HG03135 (cell line): ENCODE results near the gene TTC34.
"Not testable (repeated sequence)": the region's sequence is repeated elsewhere in the genome, so short reads cannot be mapped to it uniquely, and the experiment has no call there.

ENCODE experiments used
- ATAC-seq: cut with Tn5 transposase; IDR thresholded peaks from one replicate; pipeline ENCODE4 v1.9.1; 2021; ENCODE audit warnings: mild to moderate bottlenecking, moderate library complexity; ENCODE audit not compliant: unreplicated experiment

TTC34 gene

DNA sequence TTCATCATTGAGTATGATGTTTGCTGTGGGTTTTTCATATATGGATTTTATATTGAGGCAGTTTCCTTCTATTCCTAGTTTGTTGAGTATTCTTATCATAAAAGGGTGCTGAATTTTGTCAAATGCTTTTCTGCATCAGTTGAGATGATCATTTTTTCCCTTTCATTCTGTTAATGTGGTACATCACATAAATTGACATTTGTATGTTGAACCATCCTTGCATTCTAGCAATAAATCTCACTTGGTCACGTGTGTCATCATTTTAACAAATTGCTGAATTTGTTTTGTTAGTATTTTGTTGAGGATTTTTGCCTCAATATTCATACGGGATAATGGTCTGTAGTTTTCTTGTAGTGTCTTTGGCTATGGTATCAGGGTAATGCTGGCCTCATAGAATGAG, 19.9 kb downstream of the TTC34 start:
- no peak for ATAC-seq

DNA sequence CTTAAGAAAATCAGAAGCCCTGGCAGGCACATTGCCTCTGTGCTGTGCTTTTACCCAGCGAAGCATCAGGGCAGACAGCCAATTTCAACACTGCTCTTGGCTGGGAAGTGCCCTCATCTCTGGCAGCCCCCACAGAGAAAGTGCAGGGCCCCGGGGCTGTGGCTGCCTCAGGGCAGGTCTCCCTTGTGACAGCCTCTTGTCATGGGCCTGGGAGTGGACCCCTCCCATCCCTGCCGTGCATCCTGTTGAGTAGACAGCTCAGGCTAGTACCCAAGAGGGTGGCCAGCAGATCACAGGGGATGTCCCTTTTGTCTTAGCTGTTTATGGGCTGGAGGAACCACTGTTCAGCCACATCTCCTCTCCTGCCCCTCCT, 23.3 kb downstream of the TTC34 start:
- ATAC-seq: no peak

DNA sequence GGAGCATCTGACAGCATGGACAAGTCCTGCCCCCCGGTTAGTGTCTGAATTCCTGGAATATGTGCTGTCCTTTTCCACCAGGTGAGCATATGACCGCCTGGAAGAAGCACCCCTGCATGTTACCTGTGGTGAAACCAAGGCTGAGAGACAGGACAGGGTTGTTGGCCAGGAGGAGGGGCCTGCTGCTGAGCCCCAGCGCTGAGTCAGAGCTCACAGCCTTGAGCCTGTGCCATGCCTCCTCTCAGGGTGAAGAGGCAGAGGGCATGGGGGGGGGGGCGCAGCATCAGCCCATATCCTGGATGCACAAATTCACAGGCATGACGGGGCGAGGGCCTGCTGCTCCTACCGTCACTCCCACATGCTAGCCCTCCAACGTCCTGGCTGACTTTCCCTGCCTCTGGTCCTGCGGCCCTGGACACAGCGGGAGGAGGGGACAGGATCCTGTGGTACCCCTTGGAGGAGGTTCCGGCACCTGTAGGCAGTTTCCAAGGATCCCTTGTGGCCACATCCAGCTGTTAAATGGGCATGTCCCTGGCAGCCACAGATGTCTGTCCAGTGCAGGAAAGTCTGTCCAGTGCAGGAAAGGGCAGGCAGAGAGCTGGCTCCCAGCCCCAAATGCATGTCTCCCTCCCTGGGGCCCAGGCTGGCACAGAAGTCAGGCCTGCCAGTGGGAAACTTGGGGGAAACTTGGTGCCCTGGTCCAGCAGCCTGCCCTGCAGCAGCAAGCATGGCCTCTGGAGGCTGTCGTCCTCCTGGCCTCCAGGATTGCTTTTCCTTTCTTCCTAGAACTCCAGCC, 23.9 kb downstream of the TTC34 start:
- ATAC-seq: no peak

DNA sequence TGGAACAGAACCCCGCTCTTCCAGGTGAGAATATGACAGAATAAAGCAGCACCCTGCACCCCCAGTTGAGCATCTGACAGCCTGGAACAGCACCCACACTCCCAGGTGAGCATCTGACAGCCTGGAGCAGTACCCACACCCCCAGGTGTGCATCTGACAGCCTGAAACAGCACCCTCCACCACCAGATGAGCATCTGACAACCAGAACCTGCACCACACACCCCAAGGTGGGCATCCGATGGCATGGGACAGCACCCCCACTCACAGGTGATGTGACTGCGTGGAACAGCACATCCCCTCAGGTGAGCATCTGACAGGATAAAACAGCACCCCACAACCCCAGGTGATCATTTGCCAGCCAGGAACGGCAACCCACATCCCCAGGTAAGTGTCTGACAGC, 26.2 kb downstream of the TTC34 start:
- not testable (repeated sequence) for ATAC-seq

DNA sequence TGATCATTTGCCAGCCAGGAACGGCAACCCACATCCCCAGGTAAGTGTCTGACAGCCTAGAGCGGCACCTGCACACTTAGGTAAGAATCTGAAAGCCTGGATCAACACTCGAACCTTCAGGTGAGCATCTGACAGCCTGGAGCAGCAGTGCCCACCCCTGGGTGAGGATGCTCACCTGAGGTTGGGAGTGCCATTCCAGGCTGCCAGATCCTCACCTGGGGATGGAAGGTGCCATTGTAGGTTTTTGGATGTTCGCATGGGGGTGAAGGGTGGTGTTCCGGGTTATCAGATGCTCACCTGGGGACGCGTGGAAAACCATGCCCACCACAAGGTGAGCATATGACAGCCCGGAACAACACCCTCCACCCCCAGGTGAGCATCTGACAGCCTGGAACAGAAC, 33.4 kb downstream of the TTC34 start:
- ATAC-seq: not testable (repeated sequence)

DNA sequence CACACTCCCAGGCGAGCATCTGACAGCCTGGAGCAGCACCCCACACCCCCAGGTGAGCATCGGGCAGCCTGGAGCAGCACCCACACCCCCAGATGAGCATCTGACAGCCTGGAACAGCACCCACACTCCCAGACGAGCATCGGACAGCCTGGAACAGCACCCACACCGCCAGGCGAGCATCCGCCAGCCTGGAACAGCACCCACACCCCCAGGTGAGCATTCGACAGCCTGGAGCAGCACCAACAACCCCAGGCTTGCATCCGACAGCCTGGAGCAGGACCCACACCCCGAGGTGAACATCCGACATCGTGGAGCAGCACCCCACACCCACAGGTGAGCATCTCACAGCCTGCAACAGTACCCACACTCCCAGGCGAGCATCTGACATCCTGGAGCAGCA, 42.1 kb downstream of the TTC34 start:
- ATAC-seq: not testable (repeated sequence)

DNA sequence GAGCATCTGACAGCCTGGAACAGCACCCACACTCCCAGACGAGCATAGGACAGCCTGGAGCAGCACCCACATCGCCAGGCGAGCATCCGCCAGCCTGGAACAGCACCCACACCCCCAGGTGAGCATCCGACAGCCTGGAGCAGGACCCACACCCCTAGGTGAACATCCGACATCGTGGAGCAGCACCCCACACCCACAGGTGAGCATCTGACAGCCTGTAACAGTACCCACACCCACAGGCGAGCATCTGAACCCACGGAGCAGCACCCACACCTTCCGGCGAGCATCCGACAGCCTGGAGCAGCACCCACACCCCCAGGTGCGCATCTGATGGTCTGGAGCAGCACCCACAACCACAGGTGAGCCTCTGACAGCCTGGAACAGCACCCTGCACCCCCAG, 44.0 kb downstream of the TTC34 start:
- not testable (repeated sequence) for ATAC-seq

DNA sequence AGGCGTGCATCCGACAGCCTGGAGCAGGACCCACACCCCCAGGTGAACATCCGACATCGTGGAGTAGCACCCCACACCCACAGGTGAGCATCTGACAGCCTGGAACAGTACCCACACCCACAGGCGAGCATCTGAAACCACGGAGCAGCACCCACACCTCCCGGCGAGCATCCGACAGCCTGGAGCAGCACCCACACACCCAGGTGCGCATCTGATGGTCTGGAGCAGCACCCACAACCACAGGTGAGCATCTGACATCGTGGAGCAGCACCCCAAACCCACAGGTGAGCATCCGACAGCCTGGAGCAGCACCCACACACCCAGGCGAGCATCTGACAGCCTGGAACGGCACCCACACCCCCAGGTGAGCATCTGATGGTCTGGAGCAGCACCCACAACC, 46.1 kb downstream of the TTC34 start:
- not testable (repeated sequence) for ATAC-seq

DNA sequence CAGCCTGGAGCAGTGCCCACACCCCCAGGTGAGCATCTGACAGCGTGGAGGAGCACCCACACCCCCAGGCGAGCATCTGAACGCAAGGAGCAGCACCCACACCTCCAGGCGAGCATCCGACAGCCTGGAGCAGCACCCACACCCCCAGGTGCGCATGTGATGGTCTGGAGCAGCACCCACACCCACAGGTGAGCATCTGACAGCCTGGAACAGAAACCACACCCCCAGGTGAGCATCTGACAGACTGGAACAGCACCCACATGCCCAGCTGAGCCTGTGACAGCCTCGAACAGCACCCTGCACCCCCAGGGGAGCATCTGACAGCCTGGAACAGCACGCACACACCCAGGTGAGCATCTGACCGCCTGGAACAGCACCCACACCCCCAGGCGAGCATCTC, 46.9 kb downstream of the TTC34 start:
- not testable (repeated sequence) for ATAC-seq

DNA sequence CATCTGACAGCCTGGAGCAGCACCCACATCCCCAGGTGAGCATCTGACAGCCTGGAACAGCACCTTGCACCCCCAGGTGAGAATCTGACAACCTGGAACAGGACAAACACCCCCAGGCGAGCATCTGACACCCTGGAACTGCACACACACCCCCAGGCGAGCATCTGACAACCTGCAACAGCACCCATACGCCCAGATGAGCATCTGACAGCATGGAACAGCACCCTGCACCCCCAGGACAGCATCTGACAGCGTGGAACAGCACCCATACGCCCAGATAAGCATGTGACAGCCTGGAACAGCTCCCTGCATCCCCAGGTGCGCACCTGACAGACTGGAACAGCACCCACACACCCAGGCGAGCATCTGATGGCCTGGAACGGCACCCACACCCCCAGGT, 49.0 kb downstream of the TTC34 start:
- not testable (repeated sequence) for ATAC-seq

DNA sequence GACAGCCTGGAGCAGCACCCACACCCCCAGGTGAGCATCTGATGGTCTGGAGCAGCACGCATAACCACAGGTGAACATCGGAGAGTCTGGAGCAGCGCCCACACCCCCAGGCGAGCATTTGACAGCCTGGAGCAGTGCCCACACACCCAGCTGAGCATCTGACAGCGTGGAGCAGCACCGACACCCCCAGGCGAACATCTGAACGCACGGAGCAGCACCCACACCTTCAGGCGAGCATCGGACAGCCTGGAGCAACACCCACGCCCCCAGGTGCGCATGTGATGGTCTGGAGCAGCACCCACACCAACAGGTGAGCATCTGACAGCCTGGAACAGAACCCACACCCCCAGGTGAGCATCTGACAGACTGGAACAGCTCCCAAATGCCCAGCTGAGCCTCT, 49.6 kb downstream of the TTC34 start:
- not testable (repeated sequence) for ATAC-seq

DNA sequence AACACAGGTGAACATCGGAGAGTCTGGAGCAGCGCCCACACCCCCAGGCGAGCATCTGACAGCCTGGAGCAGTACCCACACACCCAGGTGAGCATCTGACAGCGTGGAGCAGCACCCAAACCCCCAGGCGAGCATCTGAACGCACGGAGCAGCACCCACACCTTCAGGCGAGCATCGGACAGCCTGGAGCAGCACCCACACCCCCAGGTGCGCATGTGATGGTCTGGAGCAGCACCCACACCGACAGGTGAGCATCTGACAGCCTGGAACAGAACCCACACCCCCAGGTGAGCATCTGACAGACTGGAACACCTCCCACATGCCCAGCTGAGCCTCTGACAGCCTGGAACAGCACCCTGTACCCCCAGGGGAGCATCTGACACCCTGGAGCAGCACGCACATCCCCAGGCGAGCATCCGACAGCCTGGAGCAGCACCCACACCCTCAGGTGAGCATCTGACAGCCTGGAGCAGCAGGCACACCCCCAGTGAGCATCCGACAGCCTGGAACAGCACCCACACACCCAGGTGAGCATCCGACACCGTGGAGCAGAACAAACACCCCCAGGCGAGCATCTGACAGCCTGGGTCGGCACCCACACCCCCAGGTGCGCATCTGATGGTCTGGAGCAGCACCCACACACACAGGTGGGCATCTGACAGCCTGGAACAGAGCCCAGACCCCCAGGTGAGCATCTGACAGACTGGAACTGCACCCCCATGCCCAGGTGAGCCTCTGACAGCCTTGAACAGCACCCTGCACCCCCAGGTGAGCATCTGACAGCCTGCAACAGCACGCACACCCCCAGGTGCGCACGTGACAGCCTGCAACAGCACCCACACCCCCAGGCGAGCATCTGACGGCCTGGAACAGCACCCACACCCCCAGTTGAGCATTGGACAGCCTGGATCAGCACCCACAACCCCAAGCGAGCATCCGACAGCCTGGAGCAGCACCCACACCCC, 50.4 kb downstream of the TTC34 start:
- ATAC-seq: not testable (repeated sequence)

DNA sequence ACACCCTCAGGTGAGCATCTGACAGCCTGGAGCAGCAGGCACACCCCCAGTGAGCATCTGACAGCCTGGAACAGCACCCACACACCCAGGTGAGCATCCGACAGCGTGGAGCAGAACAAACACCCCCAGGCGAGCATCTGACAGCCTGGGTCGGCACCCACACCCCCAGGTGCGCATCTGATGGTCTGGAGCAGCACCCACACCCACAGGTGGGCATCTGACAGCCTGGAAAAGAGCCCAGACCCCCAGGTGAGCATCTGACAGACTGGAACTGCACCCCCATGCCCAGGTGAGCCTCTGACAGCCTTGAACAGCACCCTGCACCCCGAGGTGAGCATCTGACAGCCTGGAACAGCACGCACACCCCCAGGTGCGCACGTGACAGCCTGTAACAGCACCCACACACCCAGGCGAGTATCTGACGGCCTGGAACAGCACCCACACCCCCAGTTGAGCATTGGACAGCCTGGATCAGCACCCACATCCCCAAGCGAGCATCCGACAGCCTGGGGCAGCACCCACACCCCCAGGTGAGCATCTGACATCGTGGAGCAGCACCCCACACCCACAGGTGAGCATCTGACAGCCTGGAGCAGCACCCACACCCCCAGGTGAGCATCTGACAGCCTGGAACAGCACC, 51.3 kb downstream of the TTC34 start:
- ATAC-seq: not testable (repeated sequence)

DNA sequence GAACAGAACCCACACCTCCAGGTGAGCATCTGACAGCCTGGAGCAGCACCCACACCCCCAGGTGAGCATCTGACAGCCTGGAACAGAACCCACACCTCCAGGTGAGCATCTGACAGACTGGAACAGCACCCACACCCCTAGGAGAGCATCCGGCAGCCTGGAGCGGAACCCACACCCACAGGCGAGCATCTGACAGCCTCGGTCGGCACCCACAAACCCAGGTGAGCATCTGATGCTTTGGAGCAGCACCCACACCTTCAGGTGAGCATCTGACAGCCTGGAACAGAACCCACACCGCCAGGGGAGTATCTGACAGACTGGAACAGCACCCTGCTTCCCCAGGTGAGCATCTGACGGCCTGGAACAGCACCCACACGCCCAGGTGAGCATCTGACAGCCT, 52.9 kb downstream of the TTC34 start:
- not testable (repeated sequence) for ATAC-seq

DNA sequence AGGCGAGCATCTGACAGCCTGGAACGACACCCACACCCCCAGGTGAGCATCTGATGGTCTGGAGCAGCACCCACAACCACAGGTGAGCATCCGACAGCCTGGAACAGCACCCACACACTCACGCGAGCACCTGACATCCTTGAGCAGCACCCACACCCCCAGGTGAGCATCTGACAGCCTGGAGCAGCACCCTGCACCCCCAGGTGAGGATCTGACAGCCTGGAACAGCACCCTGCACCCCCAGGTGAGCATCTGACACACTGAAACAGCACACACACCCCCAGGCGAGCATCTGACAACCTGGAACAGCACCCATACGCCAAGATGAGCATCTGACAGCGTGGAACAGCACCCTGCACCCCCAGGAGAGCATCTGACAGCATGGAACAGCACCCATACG, 106.7 kb downstream of the TTC34 start:
- not testable (repeated sequence) for ATAC-seq

DNA sequence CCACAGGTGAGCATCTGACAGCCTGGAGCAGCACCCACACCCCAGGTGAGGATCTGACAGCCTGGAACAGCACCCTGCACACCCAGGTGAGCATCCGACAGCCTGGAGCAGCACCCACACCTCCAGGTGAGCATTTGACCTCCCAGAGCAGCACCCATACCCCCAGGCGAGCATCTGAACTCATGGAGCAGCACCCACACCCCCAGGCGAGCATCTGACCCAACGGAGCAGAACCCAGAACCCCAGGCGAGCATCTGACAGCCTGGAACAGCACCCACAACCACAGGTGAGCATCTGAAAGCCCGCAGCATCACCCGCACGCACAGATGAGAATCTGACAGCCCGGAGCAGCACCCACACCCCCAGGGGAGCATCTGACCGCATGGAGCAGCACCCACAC, 111.3 kb downstream of the TTC34 start:
- ATAC-seq: not testable (repeated sequence)

DNA sequence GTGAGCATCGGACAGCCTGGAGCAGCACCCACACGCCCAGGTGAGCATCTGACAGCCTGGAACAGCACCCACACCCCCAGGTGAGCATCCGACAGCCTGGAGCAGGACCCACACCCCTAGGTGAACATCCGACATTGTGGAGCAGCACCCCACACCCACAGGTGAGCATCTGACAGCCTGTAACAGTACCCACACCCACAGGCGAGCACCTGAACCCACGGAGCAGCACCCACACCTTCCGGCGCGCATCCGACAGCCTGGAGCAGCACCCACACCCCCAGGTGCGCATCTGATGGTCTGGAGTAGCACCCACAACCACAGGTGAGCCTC, 113.2 kb downstream of the TTC34 start:
- not testable (repeated sequence) for ATAC-seq

DNA sequence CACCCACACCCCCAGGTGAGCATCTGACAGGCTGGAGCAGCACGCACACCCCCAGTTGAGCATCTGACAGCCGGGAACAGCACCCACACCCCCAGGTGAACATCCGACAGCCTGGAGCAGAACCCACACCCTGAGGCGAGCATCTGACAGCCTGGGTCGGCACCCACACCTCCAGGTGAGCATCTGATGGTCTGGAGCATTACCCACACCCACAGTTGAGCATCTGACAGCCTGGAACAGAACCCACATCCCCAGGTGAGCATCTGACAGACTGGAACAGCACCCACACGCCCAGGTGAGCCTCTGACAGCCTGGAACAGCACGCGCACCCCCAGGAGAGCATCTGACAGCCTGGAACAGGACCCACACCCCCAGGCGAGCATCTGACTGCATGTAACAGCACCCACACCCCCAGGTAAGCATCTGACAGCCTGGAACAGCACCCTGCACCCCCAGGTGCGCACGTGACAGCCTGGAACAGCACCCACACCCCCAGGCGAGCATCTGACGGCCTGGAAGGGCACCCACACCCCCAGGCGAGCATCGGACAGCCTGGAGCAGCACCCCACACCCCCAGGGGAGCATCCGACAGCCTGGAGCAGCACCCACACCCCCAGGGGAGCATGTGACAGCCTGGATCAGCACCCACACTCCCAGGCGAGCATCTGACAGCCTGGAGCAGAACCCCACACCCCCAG, 113.7 kb downstream of the TTC34 start:
- ATAC-seq: not testable (repeated sequence)

DNA sequence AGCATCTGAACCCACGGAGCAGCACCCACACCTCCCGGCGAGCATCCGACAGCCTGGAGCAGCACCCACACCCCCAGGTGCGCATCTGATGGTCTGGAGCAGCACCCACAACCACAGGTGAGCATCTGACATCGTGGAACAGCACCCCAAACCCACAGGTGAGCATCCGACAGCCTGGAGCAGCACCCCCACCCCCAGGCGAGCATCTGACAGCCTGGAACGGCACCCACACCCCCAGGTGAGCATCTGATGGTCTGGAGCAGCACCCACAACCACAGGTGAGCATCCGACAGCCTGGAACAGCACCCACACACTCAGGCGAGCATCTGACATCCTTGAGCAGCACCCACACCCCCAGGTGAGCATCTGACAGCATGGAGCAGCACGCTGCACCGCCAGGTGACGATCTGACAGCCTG, 114.3 kb downstream of the TTC34 start:
- ATAC-seq: not testable (repeated sequence)

DNA sequence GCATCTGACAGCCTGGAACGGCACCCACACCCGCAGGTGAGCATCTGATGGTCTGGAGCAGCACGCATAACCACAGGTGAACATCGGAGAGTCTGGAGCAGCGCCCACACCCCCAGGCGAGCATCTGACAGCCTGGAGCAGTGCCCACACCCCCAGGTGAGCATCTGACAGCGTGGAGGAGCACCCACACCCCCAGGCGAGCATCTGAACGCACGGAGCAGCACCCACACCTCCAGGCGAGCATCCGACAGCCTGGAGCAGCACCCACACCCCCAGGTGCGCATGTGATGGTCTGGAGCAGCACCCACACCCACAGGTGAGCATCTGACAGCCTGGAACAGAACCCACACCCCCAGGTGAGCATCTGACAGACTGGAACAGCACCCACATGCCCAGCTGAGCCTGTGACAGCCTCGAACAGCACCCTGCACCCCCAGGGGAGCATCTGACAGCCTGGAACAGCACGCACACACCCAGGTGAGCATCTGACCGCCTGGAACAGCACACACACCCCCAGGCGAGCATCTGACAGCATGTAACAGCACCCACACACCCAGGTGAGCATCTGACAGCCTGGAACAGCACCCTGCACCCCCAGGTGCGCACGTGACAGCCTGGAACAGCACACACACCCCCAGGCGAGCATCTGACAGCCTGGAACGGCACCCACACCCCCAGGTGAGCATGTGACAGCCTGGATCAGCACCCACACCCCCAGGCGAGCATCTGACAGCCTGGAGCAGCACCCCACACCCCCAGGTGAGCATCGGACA, 115.2 kb downstream of the TTC34 start:
- ATAC-seq: not testable (repeated sequence)
